K562 (cell line): Measurements from ENCODE around the gene EOLA1. TPM values are rescaled to one million over a fixed set of nuclear protein-coding genes. Genes with fewer than 3 reads are reported as not detected.

ENCODE experiments used
- ATAC-seq: fragments of 200-7000 bp; cut with Tn5 transposase; 3 replicates; pipeline ENCODE4 v1.9.1; 2020; ENCODE audit warnings: moderate library complexity
- BruUV-seq: library from RNA; stranded (reverse); fragments of 400-500 nt; replicated peaks from 2 replicates; lab custom pipeline; 2021; lab: Mats Ljungman, UMichigan
- CTCF ChIA-PET: fragments of 300-600 bp; formaldehyde crosslinking; extraction: SDS; loops from one replicate; lab custom pipeline; 2021; ENCODE audit warnings: low intra/inter-chr PET ratio; lab: Yijun Ruan, JAX
- POLR2A ChIA-PET: fragments of 300-600, 350-650 bp; sonication (Branson Sonifier 250); formaldehyde crosslinking; extraction: SDS; loops from one replicate; lab custom pipeline; 2021; ENCODE audit warnings: antibody characterized with exemption, inconsistent platforms; lab: Yijun Ruan, JAX
- DNase-seq, 4 experiments: peaks; one replicate each; pipeline versions ENCODE4 v3.0.0 to v3.0.0-alpha.2; 2011 to 2018; ENCODE audit warnings: low spot score in 3 of 4, mixed read lengths in 3 of 4; ENCODE audit errors: extremely low read depth in 1 of 4
- FAIRE-seq: peaks from 2 replicates; lab custom pipeline; 2011; peaks lifted over from hg19 to GRCh38; lab: Jason Lieb, UNC
- H2AFZ ChIP-seq: 2 replicates; pipeline ENCODE4 v1.6.0; 2011; ENCODE audit warnings: low read depth, low read length, control low read depth, inconsistent platforms
- H3K27ac ChIP-seq: fragments of 200-600 bp; 3 replicates; pipeline ENCODE4 v1.8.0; 2011; ENCODE audit warnings: low read depth, mild to moderate bottlenecking, control low read depth, inconsistent platforms, low read length, moderate library complexity, mixed read lengths; ENCODE audit errors: extremely low read depth
- H3K27me3 ChIP-seq, 2 experiments: fragments of 300-600 bp in 1 of 2; 2 replicates in 1 of 2; 3 replicates in 1 of 2; pipeline versions ENCODE4 v1.6.0 to v1.8.0; 2011; ENCODE audit warnings: inconsistent platforms in 2 of 2, low read length in 2 of 2, mild to moderate bottlenecking in 1 of 2, mixed read lengths in 1 of 2, moderate library complexity in 1 of 2; ENCODE audit not compliant: control insufficient read depth in 2 of 2, insufficient read depth in 2 of 2
- H3K36me3 ChIP-seq: fragments of 300-600 bp; 3 replicates; pipeline ENCODE4 v1.8.0; 2011; ENCODE audit warnings: mild to moderate bottlenecking, low read length, inconsistent platforms; ENCODE audit not compliant: control insufficient read depth, insufficient read depth
- H3K4me1 ChIP-seq, 2 experiments: fragments of 200-600 bp in 1 of 2; replicated peaks in 1 of 2; 2 replicates in 1 of 2; 3 replicates in 1 of 2; pipeline versions ENCODE4 v1.5.1 to v1.8.0; 2011; ENCODE audit warnings: inconsistent platforms in 2 of 2, low read length in 2 of 2, mild to moderate bottlenecking in 1 of 2, mixed read lengths in 1 of 2, moderate library complexity in 1 of 2; ENCODE audit not compliant: control insufficient read depth in 2 of 2, insufficient read depth in 2 of 2
- H3K4me2 ChIP-seq: 2 replicates; pipeline ENCODE4 v1.6.1; 2011; ENCODE audit warnings: low read length, control low read depth, inconsistent platforms, mixed read lengths; ENCODE audit not compliant: insufficient read depth
- H3K4me3 ChIP-seq: fragments of 200-600 bp; sonication (generic), shearing (Covaris generic); 2 replicates; pipeline ENCODE4 v1.5.1; 2016; ENCODE audit warnings: control low read depth, inconsistent platforms
- H3K79me2 ChIP-seq: fragments of 200-600 bp; 3 replicates; pipeline ENCODE4 v1.8.0; 2011; ENCODE audit warnings: low read length, inconsistent platforms; ENCODE audit not compliant: control insufficient read depth, insufficient read depth
- H3K9ac ChIP-seq, 2 experiments: 2 replicates each; pipeline versions ENCODE4 v1.6.0 to v1.6.1; 2011; ENCODE audit warnings: low read depth in 2 of 2, low read length in 2 of 2, control low read depth in 1 of 2, inconsistent platforms in 1 of 2, mild to moderate bottlenecking in 1 of 2, mixed read lengths in 1 of 2; ENCODE audit not compliant: insufficient read depth in 1 of 2
- H3K9me1 ChIP-seq: one replicate; pipeline ENCODE4 v1.6.0; 2011; ENCODE audit warnings: inconsistent platforms, mild to moderate bottlenecking, low read length, moderate library complexity; ENCODE audit not compliant: control insufficient read depth, insufficient read depth
- H3K9me3 ChIP-seq: replicated peaks from 2 replicates; pipeline ENCODE4 v1.5.1; 2011; ENCODE audit warnings: low read depth, low read length, inconsistent platforms; ENCODE audit not compliant: control insufficient read depth, insufficient read depth
- H4K20me1 ChIP-seq: replicated peaks from 2 replicates; pipeline ENCODE4 v1.6.1; 2011; ENCODE audit warnings: low read length, inconsistent platforms, mixed read lengths; ENCODE audit not compliant: control insufficient read depth, insufficient read depth
- CAMTA2 ChIP-seq: fragments of 250-450 bp; sonication (Bioruptor Pico); conservative IDR thresholded peaks from 2 replicates; pipeline ENCODE4 v1.5.1; 2022
- CREBBP ChIP-seq: IDR thresholded peaks from one replicate; pipeline ENCODE4 v1.6.1; 2012; ENCODE audit warnings: low read depth, mild to moderate bottlenecking, control low read depth, inconsistent platforms, low read length
- CREM ChIP-seq: IDR thresholded peaks from 2 replicates; pipeline ENCODE4 v1.6.1; 2014; ENCODE audit warnings: antibody characterized with exemption, low read depth
- NKRF ChIP-seq: fragments of 450-650 bp; IDR thresholded peaks from 2 replicates; pipeline ENCODE4 v1.6.1; 2016; ENCODE audit warnings: borderline replicate concordance
- REST ChIP-seq, 2 experiments: fragments of 450-650 bp; formaldehyde crosslinking in 1 of 2; IDR thresholded peaks; 2 replicates each; pipeline versions ENCODE4 v1.4.0 to v1.6.1; 2014 to 2020; ENCODE audit warnings: mild to moderate bottlenecking in 2 of 2, borderline replicate concordance in 1 of 2, low read depth in 1 of 2
- SRSF3 ChIP-seq: fragments of 200-400 bp; formaldehyde crosslinking; IDR thresholded peaks from 2 replicates; pipeline ENCODE4 v1.6.1; 2016; ENCODE audit warnings: mild to moderate bottlenecking, low read length, moderate library complexity; ENCODE audit not compliant: insufficient read depth
- TAF9B ChIP-seq: fragments of 450-650 bp; IDR thresholded peaks from 2 replicates; pipeline ENCODE4 v1.6.1; 2018; ENCODE audit warnings: mild to moderate bottlenecking; ENCODE audit not compliant: partially characterized antibody
- WGBS: fragments of 100-300 bp; shearing (Covaris generic); methylation state at CpG from one replicate; pipeline ENCODE4 v1.1.6; 2016; ENCODE audit warnings: low coverage, mixed read lengths; ENCODE audit not compliant: insufficient coverage; ENCODE audit errors: missing lambda C conversion rate; 5-methylcytosine and 5-hydroxymethylcytosine counted together
- in situ Hi-C: fragments of 300-500 bp; cut with MboI; formaldehyde crosslinking; loops from 4 replicates; pipeline ENCODE4 v1.15.0; 2018; ENCODE audit warnings: inconsistent platforms, mixed read lengths
- intact Hi-C: fragments of 100-400 bp; cut with micrococcal nuclease; formaldehyde crosslinking; loops from 2 replicates; pipeline ENCODE4 v1.14.2; 2022
- polyA plus RNA-seq, 8 experiments: library from polyadenylated mRNA; depleted of rRNA in 4 of 8; stranded (reverse) in 5 of 8; unstranded in 3 of 8; fragments of >200 nt; fragmentation: Nextera tagmentation in 2 of 8; fragmentation: Illumina TruSeq in 1 of 8; extraction: Ambion mirVana in 2 of 8; extraction: Trizol in 1 of 8; gene quantifications; 2 replicates each; pipeline versions ENCODE4 v1.2.1 to v1.2.3, GENCODE V29; 2011 to 2014; ENCODE audit warnings: inconsistent platforms in 1 of 8, missing spikeins in 1 of 8
- total RNA-seq, 7 experiments: library from RNA; depleted of rRNA in 6 of 7; stranded (reverse); fragments of >200 nt in 6 of 7; fragmentation: Illumina TruSeq in 2 of 7; extraction: Trizol in 2 of 7; gene quantifications; 2 replicates each; pipeline versions ENCODE4 v1.2.1 to v1.2.3, GENCODE V29; 2011 to 2021; ENCODE audit warnings: low replicate concordance in 1 of 7

The EOLA1 gene
- total and polyA plus RNA-seq, 9 of the 15 experiments (the other 6 are each of a cell fraction or from before 2014, with no cell fraction given), result 6.3 to 32.9 (median 18.2) TPM

GRCh38 chrX:149504226-149504914 is 36.4 kb upstream of the EOLA1 start (continued):
- no peak for TF ChIP-seq SRSF3

- FAIRE-seq, result peak; percentile 77
- Histone ChIP-seq H2AFZ (peak within 1 kb of the TSS; percentile 93), H3K4me3 (peak within 1 kb of the TSS; percentile 42), H3K36me3 (no peaks in the 10 kb centered on the region), H3K79me2 (no peaks in the 10 kb centered on the region), H3K9me1 (peaks cover 4% of the 10 kb centered on the region), H3K4me2 (peak within 1 kb of the TSS; percentile 84), H4K20me1 (no peaks in the 10 kb centered on the region; the same call in 1 of the 2 replicates), H3K4me1 (peaks cover 11 to 14% of the 10 kb centered on the region in 2 experiments; a peak in 2 of 5 replicates), H3K9me3 (no peaks in the 10 kb centered on the region), H3K9ac (peak within 1 kb of the TSS; percentile 50 to 92; a peak in 3 of 4 replicates), H3K27me3 (peaks cover 0 to 7% of the 10 kb centered on the region in 2 experiments; a peak in 3 of 5 replicates), H3K27ac (peak within 1 kb of the TSS; percentile 59; the same call in 2 of the 3 replicates)
- CTCF ChIA-PET, result no interaction called here
- DNase-seq, result peak; percentile 86 to 93 (median 88)
- in situ Hi-C loops, result loop anchor here (25.0 kb wide), 1 partner anchor 132 kb away; the partner anchor contains the start of gene TMEM185A
- POLR2A ChIA-PET, result interaction anchor here (0.6 to 1.8 kb wide), 2 partner anchors 36 to 195 kb away, joined by 3 to 4 read pairs; partner anchors contain the start of gene EOLA1
- WGBS, result 0% methylated on average over 37 of the region's 54 CpGs
- peak; percentile 98 for ATAC-seq
- intact Hi-C loops, result loop anchor here (5.0 kb wide), 1 partner anchor 37 kb away; the partner anchor contains the start of gene EOLA1
- BruUV-seq, result no TSS peak
- TF ChIP-seq REST (IDR thresholded peaks at IDR 0.05; ENCODE audit: borderline replicate concordance) (peak; percentile 52), REST (CRISPR knock-in tag; IDR thresholded peaks at IDR 0.05; ENCODE audit: low read depth) (no peak), CREBBP (no peak), TAF9B (no peak), NKRF (no peak), CREM (peak; percentile 81), CAMTA2 (no peak)
These were observed 35.7 kb upstream of the EOLA1 start, which contains the start of gene IDS for GRCh38 chrX:149504915-149505651. IDS (minus strand) TSS chrX:149505306; CDS start chrX:149505137, 169 bp downstream.
